Right lobe of liver (tissue), 4 donors: ENCODE data around the gene MIEF1.

Source experiments
- POLR2A ChIP-seq: fragments of 450-650 bp; IDR thresholded peaks from one replicate; pipeline ENCODE4 v1.6.1; 2017; ENCODE audit warnings: antibody characterized with exemption, mild to moderate bottlenecking
- TF ChIP-seq, protein P1 (sequence below), 4 donors: fragments of 200-600 bp in 3 of 4; fragments of 450-650 bp in 1 of 4; IDR thresholded peaks; one replicate each; pipeline versions ENCODE4 v1.5.1 to v1.8.0; 2016 to 2022; ENCODE audit warnings: antibody characterized with exemption in 4 of 4, mild to moderate bottlenecking in 2 of 4
- donor health status: DM: no; HTN: no; CAD: no.
- donor health status: DM: no; HTN: no; CAD: no.
- donor health status: DM: no; HTN: yes; CAD: no.

DNA sequence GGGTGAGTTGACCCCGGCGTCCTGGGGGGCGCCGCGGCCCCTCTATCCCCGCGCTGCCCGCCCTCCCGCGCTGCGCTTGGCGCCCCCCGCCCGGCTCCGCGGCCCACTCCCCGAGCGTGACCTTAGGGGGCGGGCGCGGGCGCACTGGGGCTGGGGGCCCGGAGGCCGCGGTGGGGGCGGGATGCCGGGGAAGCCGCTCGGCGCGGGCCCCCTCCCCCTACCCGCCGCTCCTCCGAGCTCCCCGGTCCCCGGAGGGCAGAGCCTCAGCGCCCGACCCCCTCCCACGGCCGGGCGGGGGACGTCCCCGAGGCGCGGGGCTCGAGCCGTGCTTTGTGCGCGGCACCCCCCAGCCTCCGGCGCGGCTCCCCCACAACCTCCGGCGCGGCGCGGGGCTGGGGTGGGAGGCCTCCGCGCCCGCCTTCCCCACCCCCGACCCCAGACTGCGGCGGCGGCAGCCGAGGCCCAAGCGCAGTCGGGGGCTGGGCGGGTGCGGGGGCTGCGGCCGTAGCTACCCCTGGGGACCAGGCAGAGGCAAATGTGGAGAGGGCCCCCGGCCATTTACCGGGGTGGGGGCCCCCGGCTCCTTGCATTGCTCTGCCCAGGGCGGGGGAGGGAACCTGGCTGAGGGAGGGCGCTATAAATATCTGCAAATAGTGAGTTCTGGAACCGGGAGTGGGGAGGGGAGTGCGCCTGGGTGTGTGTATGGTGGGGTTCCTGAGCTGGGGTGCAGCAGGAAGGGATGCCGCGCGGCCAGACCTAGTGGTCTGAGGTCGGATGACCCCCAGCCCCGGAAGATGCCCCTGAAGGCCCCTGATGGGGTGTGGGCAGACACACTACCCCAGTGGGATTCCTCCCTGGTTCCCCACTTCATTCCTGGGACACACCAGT is 44.3 kb upstream of the MIEF1 start:
- TF ChIP-seq, protein P1, sequence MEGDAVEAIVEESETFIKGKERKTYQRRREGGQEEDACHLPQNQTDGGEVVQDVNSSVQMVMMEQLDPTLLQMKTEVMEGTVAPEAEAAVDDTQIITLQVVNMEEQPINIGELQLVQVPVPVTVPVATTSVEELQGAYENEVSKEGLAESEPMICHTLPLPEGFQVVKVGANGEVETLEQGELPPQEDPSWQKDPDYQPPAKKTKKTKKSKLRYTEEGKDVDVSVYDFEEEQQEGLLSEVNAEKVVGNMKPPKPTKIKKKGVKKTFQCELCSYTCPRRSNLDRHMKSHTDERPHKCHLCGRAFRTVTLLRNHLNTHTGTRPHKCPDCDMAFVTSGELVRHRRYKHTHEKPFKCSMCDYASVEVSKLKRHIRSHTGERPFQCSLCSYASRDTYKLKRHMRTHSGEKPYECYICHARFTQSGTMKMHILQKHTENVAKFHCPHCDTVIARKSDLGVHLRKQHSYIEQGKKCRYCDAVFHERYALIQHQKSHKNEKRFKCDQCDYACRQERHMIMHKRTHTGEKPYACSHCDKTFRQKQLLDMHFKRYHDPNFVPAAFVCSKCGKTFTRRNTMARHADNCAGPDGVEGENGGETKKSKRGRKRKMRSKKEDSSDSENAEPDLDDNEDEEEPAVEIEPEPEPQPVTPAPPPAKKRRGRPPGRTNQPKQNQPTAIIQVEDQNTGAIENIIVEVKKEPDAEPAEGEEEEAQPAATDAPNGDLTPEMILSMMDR (IDR thresholded peaks at IDR 0.05), result no peak
- no peak for TF ChIP-seq POLR2A
